D341Med (cell line): ENCODE data around the gene EBF3.

ENCODE experiments used
- DNase-seq: peaks from one replicate; pipeline ENCODE4 v3.0.0; 2012; ENCODE audit warnings: low spot score

EBF3 gene

DNA sequence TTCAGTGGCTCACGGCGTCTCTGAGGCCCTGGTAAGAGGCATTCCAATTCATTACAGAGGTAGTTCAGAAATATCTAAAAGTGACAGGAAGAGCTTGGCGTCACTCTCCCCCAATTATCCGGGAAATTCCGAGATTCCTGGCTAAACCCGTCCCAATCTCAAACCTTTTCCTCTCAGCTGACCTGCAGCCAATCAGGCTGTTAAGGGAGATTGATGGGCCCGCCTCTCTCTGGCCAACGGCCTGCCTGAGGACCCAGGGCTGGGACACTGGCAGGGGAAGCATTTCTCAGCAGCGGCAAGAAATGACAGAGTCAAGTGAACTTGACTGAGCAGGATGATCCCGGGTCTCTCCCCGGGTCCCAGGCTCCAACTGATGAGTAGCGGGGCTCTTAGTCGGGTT is 72.3 kb downstream of the EBF3 start:
- no peak for DNase-seq

DNA sequence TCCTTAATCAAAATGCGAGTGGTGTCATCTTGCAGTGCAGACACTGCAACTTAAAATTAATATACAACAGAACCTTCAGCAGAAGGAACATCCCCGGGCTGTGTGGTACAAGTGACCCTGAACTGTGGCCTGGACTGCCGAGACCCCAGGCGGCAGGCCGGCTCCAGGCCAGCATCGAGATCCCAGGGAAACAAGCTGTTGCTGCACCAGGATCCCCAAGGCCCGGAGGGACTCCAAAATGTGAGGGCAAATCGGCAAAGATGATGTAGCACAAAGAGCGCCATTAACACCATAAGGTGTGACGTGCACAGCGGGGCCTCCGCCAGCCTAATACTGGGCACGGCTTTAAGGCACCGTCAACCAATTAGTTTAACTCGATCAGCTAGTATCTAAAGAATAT is 73.9 kb downstream of the EBF3 start:
- DNase-seq = no peak

- peak; percentile 74 for DNase-seq
These were observed 75.1 kb downstream of the EBF3 start for GRCh38 chr10:129888784-129889616.

GRCh38 chr10:129887986-129888783 is 75.9 kb downstream of the EBF3 start:
- no peak for DNase-seq

DNA sequence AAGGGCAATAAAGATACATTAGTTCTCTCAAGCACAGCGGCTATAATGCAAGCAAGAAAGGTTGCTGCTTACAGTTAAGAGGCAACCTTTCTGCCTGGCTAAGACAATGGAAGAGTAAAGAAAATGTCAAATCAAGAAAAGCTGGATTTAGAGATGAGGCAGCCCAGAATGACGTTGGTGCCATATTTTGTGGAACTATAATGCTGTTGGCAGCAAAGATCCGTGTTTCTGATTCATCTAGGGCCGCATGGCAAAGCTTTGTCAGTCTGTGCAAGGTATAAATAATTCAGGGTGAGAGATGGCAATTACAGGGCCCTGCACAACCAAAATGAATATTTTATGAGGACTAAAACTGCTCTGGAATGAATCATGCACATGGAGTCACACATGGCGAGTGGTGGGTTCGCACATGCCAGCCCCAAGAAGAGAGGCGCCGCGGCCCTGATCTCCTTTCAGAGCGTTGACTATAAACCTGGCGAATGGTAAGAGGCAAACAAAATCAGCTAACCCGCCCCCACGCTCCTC is 76.6 kb downstream of the EBF3 start:
- no peak for DNase-seq

- no peak for DNase-seq
These were observed 77.8 kb downstream of the EBF3 start for GRCh38 chr10:129886263-129886662.

GRCh38 chr10:129885526-129885925 is 78.5 kb downstream of the EBF3 start:
- DNase-seq = no peak

DNA sequence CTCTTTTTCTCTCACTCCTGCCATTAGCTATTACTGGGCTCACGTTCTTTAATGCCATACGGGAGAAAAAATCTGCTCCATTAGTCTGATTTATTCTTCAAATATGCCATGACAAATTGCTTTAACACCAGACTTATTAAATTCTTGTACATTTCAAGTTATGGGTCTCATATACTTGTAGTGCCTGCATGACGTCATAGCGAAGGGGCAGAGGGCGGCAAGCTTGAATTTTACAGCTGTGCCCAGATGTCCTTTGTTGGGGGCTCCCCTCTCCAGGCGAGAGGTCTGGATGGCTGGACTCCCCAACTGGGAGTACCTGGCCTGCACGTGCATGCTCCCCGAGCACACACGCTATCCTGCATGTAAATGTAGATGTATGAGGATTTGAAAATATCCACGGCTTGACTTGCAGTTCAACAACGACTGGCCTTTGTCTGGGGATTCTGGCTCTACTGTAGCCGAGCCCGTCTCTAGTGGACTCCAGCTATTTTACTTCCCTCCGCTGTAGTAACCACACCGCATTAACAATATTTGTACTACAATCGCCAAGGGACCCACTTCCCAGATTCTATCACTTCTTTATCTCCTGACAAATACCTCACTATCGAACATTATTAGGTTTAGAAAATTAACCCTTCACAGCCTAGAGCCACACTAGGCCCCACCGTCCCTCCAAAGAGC is 79.5 kb downstream of the EBF3 start:
- no peak for DNase-seq

DNA sequence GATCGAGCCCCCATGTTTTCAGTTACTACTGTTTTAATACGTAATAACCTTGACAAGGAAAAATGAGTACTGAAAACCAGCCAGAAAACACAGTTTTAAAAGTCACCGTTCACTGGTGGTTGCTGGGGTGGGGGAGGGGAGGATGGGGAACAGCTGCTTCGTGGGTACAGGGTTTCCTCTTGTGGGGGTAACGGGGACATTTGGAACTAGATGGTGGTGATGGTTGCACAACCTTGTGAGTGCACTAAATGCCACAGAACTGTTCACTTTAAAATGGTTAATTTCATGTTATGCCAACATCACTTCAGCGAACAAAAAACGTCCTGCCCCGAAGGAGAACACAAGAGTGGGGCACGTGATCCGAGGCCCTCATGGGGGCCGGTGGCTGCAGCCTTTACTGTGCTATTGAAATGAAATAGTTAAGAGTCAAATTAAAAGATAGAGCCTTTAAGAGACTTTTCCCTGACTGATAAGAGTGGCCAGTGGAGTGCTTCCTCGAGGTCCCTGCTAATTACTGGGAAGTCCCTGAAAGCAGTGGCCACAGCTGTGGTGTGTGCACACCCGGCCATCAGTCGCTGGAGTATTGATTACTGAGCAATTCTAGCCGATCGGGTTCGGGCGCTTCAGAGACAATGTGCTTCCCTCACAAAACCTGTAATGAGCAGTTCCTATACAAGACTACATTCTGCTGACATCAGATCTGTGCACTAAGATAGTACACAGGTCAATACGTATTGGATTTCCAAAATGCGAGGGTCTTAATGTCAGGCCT is 80.3 kb downstream of the EBF3 start:
- DNase-seq = no peak

GRCh38 chr10:129883029-129883428 is 81.0 kb downstream of the EBF3 start:
- no peak for DNase-seq

DNA sequence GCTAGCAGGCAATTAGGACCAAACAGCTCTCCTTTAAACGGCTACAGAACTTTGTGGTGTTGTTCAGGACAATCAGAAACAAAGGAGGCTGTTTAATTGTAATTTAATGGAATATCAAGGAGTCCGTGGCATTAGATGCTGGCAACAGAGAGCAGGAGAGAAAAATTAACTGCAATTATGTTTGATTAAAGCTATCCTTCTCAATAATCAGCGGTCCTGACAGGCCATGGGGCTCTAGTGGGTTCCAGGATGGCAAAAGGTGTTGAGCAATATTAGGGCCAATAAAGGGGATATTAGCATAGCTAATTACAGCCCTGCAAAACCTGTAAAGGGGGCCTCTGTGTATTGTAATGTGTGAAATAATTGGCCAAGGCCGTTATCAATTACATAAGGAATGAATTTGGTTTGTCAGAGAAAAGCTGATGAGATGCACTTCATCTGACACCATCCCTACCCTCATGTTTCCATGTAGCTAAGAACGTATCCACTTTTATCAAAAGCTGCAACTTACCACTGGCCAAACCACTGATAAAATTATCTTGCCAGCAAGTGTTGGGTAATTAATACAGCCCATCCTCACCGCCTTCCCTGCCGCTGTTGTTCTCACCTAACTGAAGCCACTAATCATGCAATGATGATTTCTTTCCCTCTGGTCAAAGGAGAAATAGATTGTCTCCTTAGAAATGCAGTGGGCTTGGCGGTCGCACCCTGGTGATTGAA is 81.6 kb downstream of the EBF3 start:
- DNase-seq = no peak

- DNase-seq = no peak
These were observed 82.4 kb downstream of the EBF3 start for GRCh38 chr10:129881641-129882040.

GRCh38 chr10:129880191-129880870 is 83.7 kb downstream of the EBF3 start:
- no peak for DNase-seq

DNA sequence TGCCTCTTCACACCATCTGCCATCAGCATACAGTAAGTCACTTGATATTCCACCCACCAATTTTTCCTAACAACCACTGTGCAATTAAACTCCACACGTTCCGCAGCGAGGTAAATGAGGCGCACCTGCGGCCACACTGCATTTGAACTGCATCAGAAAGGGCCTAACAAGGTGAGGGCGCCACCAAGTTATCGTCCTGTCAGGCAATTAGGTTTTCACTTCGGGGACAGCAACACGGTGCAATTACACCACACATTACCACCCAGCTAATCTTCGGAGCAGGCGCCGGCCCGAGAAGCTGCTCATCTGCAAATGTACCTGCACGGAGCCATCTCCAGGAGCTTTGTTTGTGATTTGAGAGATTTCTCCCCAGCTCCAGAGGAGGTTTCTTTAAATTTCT is 84.4 kb downstream of the EBF3 start:
- no peak for DNase-seq

DNA sequence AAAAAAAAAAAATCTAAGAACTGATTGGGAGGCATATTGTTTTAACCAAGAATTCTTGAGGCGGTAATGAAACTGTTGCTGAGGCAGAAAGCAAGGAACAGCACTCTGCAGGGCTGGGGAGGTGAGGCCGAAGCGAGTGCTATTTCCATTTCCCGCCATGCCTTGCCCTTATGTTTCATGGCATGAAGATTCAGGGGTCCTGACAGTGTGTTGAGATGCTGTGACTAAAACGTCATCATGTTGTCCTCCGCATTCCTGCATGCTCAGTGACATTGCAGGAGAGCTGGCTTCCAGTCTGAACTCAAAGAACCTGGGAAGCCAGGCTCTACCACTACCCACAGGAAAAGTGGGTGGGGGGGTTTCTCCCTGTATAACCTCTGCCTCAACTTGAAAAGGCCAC is 85.2 kb downstream of the EBF3 start:
- no peak for DNase-seq

- no peak for DNase-seq
These were observed 86.2 kb downstream of the EBF3 start for GRCh38 chr10:129877773-129878371.

DNA sequence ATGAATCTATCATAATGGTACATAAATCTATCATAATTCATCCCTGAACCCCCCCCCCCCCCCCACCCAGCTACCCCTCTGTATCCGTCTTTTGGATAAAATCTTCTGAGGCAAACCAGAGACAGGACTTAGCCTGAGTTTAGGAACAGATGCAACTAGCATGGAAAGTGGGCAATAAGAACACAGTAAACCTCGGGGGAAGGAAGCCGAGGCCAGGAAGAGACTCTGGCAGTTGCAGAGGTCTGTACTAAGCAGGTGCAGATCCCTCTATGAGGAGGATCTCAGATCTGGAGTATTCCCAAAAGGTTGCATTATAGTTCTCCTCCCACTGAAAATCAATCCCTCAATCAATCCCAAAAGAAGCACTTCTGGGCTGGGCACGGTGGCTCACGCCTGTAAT is 87.2 kb downstream of the EBF3 start:
- DNase-seq = no peak

GRCh38 chr10:129875993-129876726 is 87.9 kb downstream of the EBF3 start:
- no peak for DNase-seq

DNA sequence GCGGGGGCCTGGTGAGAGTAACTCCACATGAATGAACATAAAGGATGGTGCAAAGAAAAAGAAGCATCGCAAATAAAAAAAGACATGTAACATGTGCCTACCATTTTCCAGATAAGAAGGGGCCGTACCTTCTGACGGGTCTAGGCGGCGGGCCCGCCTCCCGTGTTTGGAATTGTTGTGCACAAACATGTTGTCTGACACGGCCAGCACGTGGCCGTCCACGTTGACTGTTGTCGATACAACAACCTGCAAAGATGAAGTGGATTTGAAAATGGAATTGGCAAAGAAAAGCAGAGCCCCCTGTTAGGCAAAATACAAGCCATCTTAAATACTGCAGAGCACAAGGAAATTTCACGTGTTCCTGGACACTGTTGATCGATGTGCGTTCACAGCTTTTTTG is 90.7 kb downstream of the EBF3 start:
- DNase-seq = no peak
